Fibroblast of lung (primary cell): ENCODE data around the gene SHROOM4. TPM values are rescaled to one million over a fixed set of nuclear protein-coding genes. Genes with fewer than 3 reads are reported as not detected.

Experiments used
- DNase-seq, 2 donors: peaks; one replicate each; pipeline versions ENCODE4 v3.0.0 to v3.0.0-alpha.2; 2010; ENCODE audit warnings: low read depth in 2 of 2
- H2AFZ ChIP-seq: 2 replicates; pipeline ENCODE4 v1.5.1; 2012; ENCODE audit warnings: low read length, control low read depth, inconsistent platforms
- H3K27ac ChIP-seq: 2 replicates; pipeline ENCODE4 v1.5.1; 2011; ENCODE audit warnings: low read length, control low read depth; ENCODE audit not compliant: insufficient read depth
- H3K27me3 ChIP-seq: 2 replicates; pipeline ENCODE4 v1.5.1; 2011; ENCODE audit warnings: mild to moderate bottlenecking, low read length; ENCODE audit not compliant: control insufficient read depth, insufficient read depth
- H3K36me3 ChIP-seq: 2 replicates; pipeline ENCODE4 v1.5.1; 2011; ENCODE audit warnings: low read length; ENCODE audit not compliant: control insufficient read depth, insufficient read depth
- H3K4me1 ChIP-seq: 2 replicates; pipeline ENCODE4 v1.5.1; 2011; ENCODE audit warnings: low read length; ENCODE audit not compliant: control insufficient read depth, insufficient read depth; ENCODE audit errors: extremely low read depth
- H3K4me2 ChIP-seq: 2 replicates; pipeline ENCODE4 v1.5.1; 2011; ENCODE audit warnings: low read length, control low read depth; ENCODE audit not compliant: insufficient read depth; ENCODE audit errors: extremely low read depth
- H3K4me3 ChIP-seq, 4 experiments: fragments of 200-600 bp in 1 of 4; sonication (generic) in 1 of 4; replicated peaks in 1 of 4; 2 replicates each; pipeline ENCODE4 v1.5.1; 2011 to 2016; ENCODE audit warnings: low read length in 4 of 4, low read depth in 3 of 4, mild to moderate bottlenecking in 3 of 4, control low read depth in 2 of 4, inconsistent platforms in 1 of 4, mixed read lengths in 1 of 4; ENCODE audit not compliant: insufficient read depth in 1 of 4; ENCODE audit errors: control extremely low read depth in 1 of 4
- H3K79me2 ChIP-seq: 2 replicates; pipeline ENCODE4 v1.5.1; 2012; ENCODE audit warnings: mild to moderate bottlenecking, low read length, inconsistent platforms; ENCODE audit not compliant: control insufficient read depth, insufficient read depth
- H3K9ac ChIP-seq: 2 replicates; pipeline ENCODE4 v1.5.1; 2011; ENCODE audit warnings: mild to moderate bottlenecking, low read length, control low read depth; ENCODE audit not compliant: insufficient read depth
- H3K9me3 ChIP-seq: 2 replicates; pipeline ENCODE4 v1.5.1; 2012; ENCODE audit warnings: low read depth, low read length; ENCODE audit not compliant: control insufficient read depth, insufficient read depth
- H4K20me1 ChIP-seq: 2 replicates; pipeline ENCODE4 v1.5.1; 2011; ENCODE audit warnings: low read length; ENCODE audit not compliant: control insufficient read depth, insufficient read depth; ENCODE audit errors: extremely low read depth
- EZH2 ChIP-seq: IDR thresholded peaks from 2 replicates; pipeline ENCODE4 v1.5.1; 2012; ENCODE audit warnings: low read length, control low read depth, mild to moderate bottlenecking; ENCODE audit errors: missing control alignments
- polyA plus RNA-seq, 2 donors: library from polyadenylated mRNA; depleted of rRNA in 1 of 2; stranded (reverse) in 1 of 2; unstranded in 1 of 2; fragments of >200 nt; gene quantifications; 2 replicates each; pipeline ENCODE4 v1.2.1, GENCODE V29; 2011 to 2012; ENCODE audit warnings: missing spikeins in 1 of 2
- total RNA-seq: library from RNA; depleted of rRNA; stranded (reverse); fragments of >200 nt; gene quantifications from 2 replicates; pipeline ENCODE4 v1.2.1, GENCODE V29; 2014
- TF ChIP-seq, protein P1 (sequence below), 2 donors: IDR thresholded peaks in 1 of 2; conservative IDR thresholded peaks in 1 of 2; 1 replicate in 1 of 2; 2 replicates in 1 of 2; pipeline ENCODE4 v1.5.1; 2011 to 2012; ENCODE audit warnings: low read length in 2 of 2, control low read depth in 1 of 2, inconsistent platforms in 1 of 2, low read depth in 1 of 2, mild to moderate bottlenecking in 1 of 2

SHROOM4 gene
- total and polyA plus RNA-seq, 2 donors (not counting 1 experiment from before 2014, with no cell fraction given), result 0.45 to 0.50 TPM

DNA sequence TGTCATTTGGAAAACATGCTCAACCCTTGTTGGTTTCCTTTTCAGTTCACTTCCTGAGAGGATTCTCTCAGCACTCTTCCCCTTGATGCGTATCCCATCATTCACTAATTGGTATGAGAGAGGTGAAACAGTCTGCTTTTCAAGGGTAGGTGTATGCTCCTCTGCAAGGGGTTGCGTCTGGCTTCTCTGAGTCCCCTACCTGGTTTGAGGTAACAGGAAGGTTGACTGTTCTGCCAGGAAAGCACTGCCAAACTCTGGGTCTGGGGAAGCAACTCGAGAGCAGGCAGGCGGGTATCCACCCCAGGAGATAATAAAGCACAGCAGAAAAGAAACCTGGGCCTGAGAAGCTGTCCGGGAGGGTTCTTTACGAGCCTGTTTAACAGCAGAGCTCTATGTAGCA is 101.2 kb downstream of the SHROOM4 start:
- H3K79me2 ChIP-seq, result no peaks in the 10 kb centered on the region
- H4K20me1 ChIP-seq, result no peaks in the 10 kb centered on the region
- H2AFZ ChIP-seq, result no peak overlapping the region
- H3K4me3 ChIP-seq, result no peak overlapping the region
- no peak overlapping the region for H3K27ac ChIP-seq
- TF ChIP-seq, protein P1, sequence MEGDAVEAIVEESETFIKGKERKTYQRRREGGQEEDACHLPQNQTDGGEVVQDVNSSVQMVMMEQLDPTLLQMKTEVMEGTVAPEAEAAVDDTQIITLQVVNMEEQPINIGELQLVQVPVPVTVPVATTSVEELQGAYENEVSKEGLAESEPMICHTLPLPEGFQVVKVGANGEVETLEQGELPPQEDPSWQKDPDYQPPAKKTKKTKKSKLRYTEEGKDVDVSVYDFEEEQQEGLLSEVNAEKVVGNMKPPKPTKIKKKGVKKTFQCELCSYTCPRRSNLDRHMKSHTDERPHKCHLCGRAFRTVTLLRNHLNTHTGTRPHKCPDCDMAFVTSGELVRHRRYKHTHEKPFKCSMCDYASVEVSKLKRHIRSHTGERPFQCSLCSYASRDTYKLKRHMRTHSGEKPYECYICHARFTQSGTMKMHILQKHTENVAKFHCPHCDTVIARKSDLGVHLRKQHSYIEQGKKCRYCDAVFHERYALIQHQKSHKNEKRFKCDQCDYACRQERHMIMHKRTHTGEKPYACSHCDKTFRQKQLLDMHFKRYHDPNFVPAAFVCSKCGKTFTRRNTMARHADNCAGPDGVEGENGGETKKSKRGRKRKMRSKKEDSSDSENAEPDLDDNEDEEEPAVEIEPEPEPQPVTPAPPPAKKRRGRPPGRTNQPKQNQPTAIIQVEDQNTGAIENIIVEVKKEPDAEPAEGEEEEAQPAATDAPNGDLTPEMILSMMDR (conservative IDR thresholded peaks at IDR 0.05 in 1 of 2, IDR thresholded peaks at IDR 0.05 in 1 of 2; ENCODE audit: low read depth in 1 of 2, low read length in 2 of 2), result no peak
- TF ChIP-seq EZH2, result no peak
- no peaks in the 10 kb centered on the region for H3K9me3 ChIP-seq
- H3K36me3 ChIP-seq, result no peaks in the 10 kb centered on the region
- no peak overlapping the region for H3K9ac ChIP-seq
- H3K4me1 ChIP-seq, result no peaks in the 10 kb centered on the region
- no peaks in the 10 kb centered on the region for H3K27me3 ChIP-seq
- H3K4me2 ChIP-seq, result no peak overlapping the region
- DNase-seq, result no peak

- no peak overlapping the region for H3K4me3 ChIP-seq
- H2AFZ ChIP-seq, result no peak overlapping the region
- no peaks in the 10 kb centered on the region for H3K79me2 ChIP-seq
- no peak overlapping the region for H3K4me2 ChIP-seq
- no peaks in the 10 kb centered on the region for H3K27me3 ChIP-seq
- no peaks in the 10 kb centered on the region for H3K36me3 ChIP-seq
- H3K9me3 ChIP-seq, result no peaks in the 10 kb centered on the region
- no peak for TF ChIP-seq EZH2
- TF ChIP-seq, protein P1 (conservative IDR thresholded peaks at IDR 0.05 in 1 of 2, IDR thresholded peaks at IDR 0.05 in 1 of 2; ENCODE audit: low read depth in 1 of 2, low read length in 2 of 2), result no peak
- no peak for DNase-seq
- no peaks in the 10 kb centered on the region for H3K4me1 ChIP-seq
- H4K20me1 ChIP-seq, result no peaks in the 10 kb centered on the region
- no peak overlapping the region for H3K27ac ChIP-seq
- H3K9ac ChIP-seq, result no peak overlapping the region
Observed at GRCh38 chrX:50711907-50712306, 102.1 kb downstream of the SHROOM4 start.

GRCh38 chrX:50707955-50708699 is 105.9 kb downstream of the SHROOM4 start:
- Histone ChIP-seq H3K27ac (no peak overlapping the region), H2AFZ (no peak overlapping the region), H3K9me3 (no peaks in the 10 kb centered on the region), H3K4me2 (no peak overlapping the region), H3K4me1 (no peaks in the 10 kb centered on the region), H4K20me1 (no peaks in the 10 kb centered on the region), H3K27me3 (no peaks in the 10 kb centered on the region), H3K4me3 (no peak overlapping the region), H3K9ac (no peak overlapping the region), H3K79me2 (no peaks in the 10 kb centered on the region), H3K36me3 (no peaks in the 10 kb centered on the region)
- TF ChIP-seq, protein P1 (conservative IDR thresholded peaks at IDR 0.05 in 1 of 2, IDR thresholded peaks at IDR 0.05 in 1 of 2; ENCODE audit: low read depth in 1 of 2, low read length in 2 of 2), result no peak
- no peak for TF ChIP-seq EZH2
- peak in 1 of 2 donors; percentile 37 for DNase-seq
